GM12878 (cell line): Measurements from ENCODE around the gene BZW1. TPM values are rescaled to one million over a fixed set of nuclear protein-coding genes. Genes with fewer than 3 reads are reported as not detected.

ENCODE experiments used
- ATAC-seq: fragments of 200-7000 bp; cut with Tn5 transposase; 3 replicates; pipeline ENCODE4 v1.9.1; 2020; ENCODE audit warnings: mild to moderate bottlenecking, moderate library complexity
- BruUV-seq: library from RNA; stranded (reverse); fragments of 400-500 nt; replicated peaks from 2 replicates; lab custom pipeline; 2021; lab: Mats Ljungman, UMichigan
- CTCF ChIA-PET: fragments of 300-600 bp; sonication (Branson Sonifier 250); formaldehyde crosslinking; extraction: SDS; loops from one replicate; lab custom pipeline; 2021; ENCODE audit warnings: inconsistent platforms; lab: Yijun Ruan, JAX
- POLR2A ChIA-PET: fragments of 350-600 bp; formaldehyde crosslinking; extraction: SDS; loops from one replicate; lab custom pipeline; 2021; ENCODE audit warnings: inconsistent platforms; lab: Charles Lee
- RAD21 ChIA-PET: fragments of 300-600 bp; sonication (Branson Sonifier 250); formaldehyde crosslinking; loops from one replicate; lab custom pipeline; 2023; ENCODE audit warnings: antibody characterized with exemption; ENCODE audit not compliant: unreplicated experiment; lab: Charles Lee
- SMC1A ChIA-PET: fragments of 300-600 bp; sonication (Branson Sonifier 250); formaldehyde crosslinking; loops from one replicate; lab custom pipeline; 2023; ENCODE audit not compliant: unreplicated experiment, uncharacterized antibody; lab: Charles Lee
- DNase-seq: peaks from one replicate; pipeline ENCODE4 v3.0.0-alpha.2; 2011; ENCODE audit warnings: low read depth, low spot score
- FAIRE-seq: peaks from 3 replicates; lab custom pipeline; 2011; peaks lifted over from hg19 to GRCh38; lab: Jason Lieb, UNC
- H2AFZ ChIP-seq: 2 replicates; pipeline ENCODE4 v1.6.0; 2011; ENCODE audit warnings: low read depth, low read length, control low read depth; ENCODE audit not compliant: control insufficient read depth
- H3K27ac ChIP-seq: 2 replicates; pipeline ENCODE4 v1.5.1; 2011; ENCODE audit warnings: control low read depth; ENCODE audit not compliant: control insufficient read depth, insufficient read depth
- H3K27me3 ChIP-seq, 2 experiments: replicated peaks in 1 of 2; 2 replicates each; pipeline versions ENCODE4 v1.6.0 to v1.6.1; 2011; ENCODE audit warnings: low read length in 1 of 2; ENCODE audit not compliant: control insufficient read depth in 2 of 2, insufficient read depth in 2 of 2
- H3K36me3 ChIP-seq, 2 experiments: 2 replicates each; pipeline ENCODE4 v1.5.1; 2011; ENCODE audit warnings: low read length in 1 of 2; ENCODE audit not compliant: control insufficient read depth in 2 of 2, insufficient read depth in 2 of 2
- H3K4me1 ChIP-seq: 2 replicates; pipeline ENCODE4 v1.6.1; 2011; ENCODE audit warnings: mild to moderate bottlenecking, low read length, moderate library complexity, mixed read lengths; ENCODE audit not compliant: control insufficient read depth, insufficient read depth
- H3K4me2 ChIP-seq: 2 replicates; pipeline ENCODE4 v1.6.0; 2011; ENCODE audit warnings: control low read depth; ENCODE audit not compliant: control insufficient read depth, insufficient read depth
- H3K4me3 ChIP-seq: fragments of 200-600 bp; sonication (generic); 2 replicates; pipeline ENCODE4 v1.5.1; 2016
- H3K79me2 ChIP-seq: 2 replicates; pipeline ENCODE4 v1.6.0; 2011; ENCODE audit warnings: low read length; ENCODE audit not compliant: control insufficient read depth, insufficient read depth
- H3K9ac ChIP-seq: 2 replicates; pipeline ENCODE4 v1.8.0; 2011; ENCODE audit warnings: low read length, control low read depth, mixed read lengths; ENCODE audit not compliant: control insufficient read depth, insufficient read depth
- H3K9me3 ChIP-seq: replicated peaks from 3 replicates; pipeline ENCODE4 v1.5.1; 2011; ENCODE audit warnings: mild to moderate bottlenecking, low read length; ENCODE audit not compliant: control insufficient read depth, insufficient read depth
- H4K20me1 ChIP-seq: 2 replicates; pipeline ENCODE4 v1.6.0; 2011; ENCODE audit not compliant: control insufficient read depth, insufficient read depth
- CTCF ChIP-seq, 3 experiments: IDR thresholded peaks in 2 of 3; conservative IDR thresholded peaks in 1 of 3; 2 replicates each; pipeline ENCODE4 v1.5.1; 2011; ENCODE audit warnings: low read depth in 3 of 3, low read length in 3 of 3, mild to moderate bottlenecking in 3 of 3, control low read depth in 2 of 3, moderate library complexity in 2 of 3, inconsistent platforms in 1 of 3, mixed read lengths in 1 of 3; ENCODE audit not compliant: control insufficient read depth in 2 of 3, insufficient read depth in 1 of 3; ENCODE audit errors: extremely low read depth in 1 of 3
- MAX ChIP-seq: IDR thresholded peaks from 2 replicates; pipeline ENCODE4 v1.6.1; 2012; ENCODE audit warnings: low read depth, low read length, improper control_type of control experiment
- SRF ChIP-seq, 2 experiments: IDR thresholded peaks; 2 replicates each; pipeline ENCODE4 v1.6.1; 2011; ENCODE audit warnings: low read depth in 2 of 2, low read length in 2 of 2, mild to moderate bottlenecking in 1 of 2, moderate library complexity in 1 of 2
- ZNF217 ChIP-seq: fragments of 450-650 bp; IDR thresholded peaks from 2 replicates; pipeline ENCODE4 v1.6.1; 2017; ENCODE audit warnings: antibody characterized with exemption, mild to moderate bottlenecking
- WGBS: methylation state at CpG from one replicate; pipeline ENCODE4 v1.1.6; 2016; ENCODE audit warnings: low lambda C conversion rate; ENCODE audit not compliant: insufficient replicate concordance, insufficient coverage; ENCODE audit errors: missing lambda C conversion rate; 5-methylcytosine and 5-hydroxymethylcytosine counted together
- in situ Hi-C: fragments of 300-500 bp; cut with MboI; formaldehyde crosslinking; loops from 9 replicates; pipeline ENCODE4 v1.14.3; 2018; ENCODE audit warnings: mixed read lengths
- intact Hi-C: fragments of 100-400 bp; cut with micrococcal nuclease; formaldehyde crosslinking; loops from one replicate; pipeline ENCODE4 v1.14.2; 2022; ENCODE audit not compliant: unreplicated experiment
- polyA plus RNA-seq, 11 experiments: library from polyadenylated mRNA; depleted of rRNA in 4 of 11; unstranded in 6 of 11; stranded (reverse) in 5 of 11; fragments of >200 nt; fragmentation: Nextera tagmentation in 4 of 11; fragmentation: Illumina TruSeq in 1 of 11; extraction: Ambion mirVana in 4 of 11; extraction: Trizol in 1 of 11; gene quantifications; 1 replicate in 1 of 11; 2 replicates in 10 of 11; pipeline versions ENCODE4 v1.2.1 to v1.2.3, GENCODE V29; 2011 to 2016; ENCODE audit warnings: inconsistent platforms in 2 of 11, missing spikeins in 2 of 11, low read depth in 1 of 11
- total RNA-seq, 4 experiments: library from RNA; depleted of rRNA in 3 of 4; stranded (reverse); fragments of >200 nt in 3 of 4; fragmentation: Illumina TruSeq in 1 of 4; extraction: Trizol in 1 of 4; gene quantifications; 2 replicates each; pipeline versions ENCODE4 v1.2.1 to v1.2.3, GENCODE V29; 2013 to 2021

Gene BZW1
- total and polyA plus RNA-seq, 10 of the 15 experiments (the other 5 are each of a cell fraction or from before 2014, with no cell fraction given): 186 to 349 (median 269) TPM

GRCh38 chr2:200786826-200787225, 24.9 kb upstream of the BZW1 start (continued):
- no peak for TF ChIP-seq SRF (IDR thresholded peaks at IDR 0.05; ENCODE audit: low read depth in 2 of 2, low read length in 2 of 2)

- SMC1A ChIA-PET: no interaction called here
Observed at GRCh38 chr2:200787351-200788120, 24.2 kb upstream of the BZW1 start.

More at GRCh38 chr2:200787351-200788120, 24.2 kb upstream of the BZW1 start:
- no peak for ATAC-seq
- Histone ChIP-seq H3K4me3 (no peak overlapping the region), H3K9ac (no peak overlapping the region), H3K27me3 (no peaks in the 10 kb centered on the region; a peak in 1 of 4 replicates), H3K4me1 (no peaks in the 10 kb centered on the region), H4K20me1 (no peaks in the 10 kb centered on the region), H3K36me3 (no peaks in the 10 kb centered on the region), H3K9me3 (no peaks in the 10 kb centered on the region), H3K27ac (no peak overlapping the region), H3K79me2 (no peaks in the 10 kb centered on the region), H2AFZ (no peak overlapping the region), H3K4me2 (no peak overlapping the region)
- ChIA-PET POLR2A (no interaction called here), RAD21 (no interaction called here), CTCF (interaction anchor here (0.6 kb wide), 1 partner anchor 32 kb away, joined by 3 read pairs; no protein-coding TSS in a partner anchor)
- no peak for TF ChIP-seq MAX
- no peak for TF ChIP-seq ZNF217
- no peak for TF ChIP-seq CTCF (IDR thresholded peaks at IDR 0.05 in 2 of 3, conservative IDR thresholded peaks at IDR 0.05 in 1 of 3; ENCODE audit: control insufficient read depth in 2 of 3, extremely low read depth in 1 of 3, insufficient read depth in 1 of 3, low read depth in 3 of 3, low read length in 3 of 3)
- BruUV-seq: no TSS peak
- FAIRE-seq: no peak
- in situ Hi-C loops: no loop called here
- intact Hi-C loops: no loop called here
- no peak for DNase-seq
- 52% methylated on average over 16 of the region's 16 CpGs for WGBS
